CD4-positive, alpha-beta T cell treated with Interleukin-1 beta for 1 hour (primary cell): ENCODE data around the gene ATAD2B.
"Not testable (repeated sequence)": the region's sequence is repeated elsewhere in the genome, so short reads cannot be mapped to it uniquely, and the experiment has no call there.

ENCODE experiments used
- DNase-seq, 2 donors: peaks; one replicate each; pipeline ENCODE4 v3.0.0-alpha.2; 2020 to 2022

Gene ATAD2B

DNA sequence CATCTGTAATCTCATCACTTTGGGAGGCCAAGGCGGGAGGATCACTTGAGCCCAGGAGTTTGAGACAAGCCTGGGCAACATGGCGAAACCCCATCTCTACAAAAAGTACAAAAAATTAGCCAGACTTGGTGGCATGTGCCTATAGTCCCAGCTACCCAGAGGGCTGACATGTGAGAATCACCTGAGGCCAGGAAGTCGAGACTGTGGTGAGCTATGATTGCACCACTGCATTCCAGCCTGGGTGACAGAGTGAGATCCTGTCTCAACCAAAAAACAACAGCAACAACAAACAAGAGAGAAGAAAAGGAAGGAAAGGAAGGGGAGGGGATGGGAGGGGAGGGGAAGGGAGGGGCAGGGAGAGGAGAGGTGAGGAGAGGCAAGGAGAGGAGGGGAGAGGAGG lies 203.9 kb downstream of the ATAD2B start:
- not testable (repeated sequence) for DNase-seq

DNA sequence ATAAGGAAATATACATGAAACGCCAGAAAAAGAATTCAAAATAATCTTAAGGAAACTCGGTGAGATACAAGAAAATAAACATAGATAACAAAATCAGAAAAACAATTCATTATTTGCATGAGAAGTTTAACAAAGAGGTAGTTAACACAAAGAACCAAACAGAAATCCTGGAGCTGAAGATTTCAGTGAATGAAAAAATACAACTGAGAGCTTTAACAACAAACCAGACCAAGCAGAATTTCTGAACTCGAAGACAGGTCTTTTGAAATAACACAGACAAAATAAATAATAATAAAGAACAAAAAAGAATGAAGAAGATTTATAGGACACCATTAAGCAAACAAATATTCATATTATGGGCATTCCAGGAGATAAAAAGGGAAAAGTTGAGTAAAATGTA lies 204.7 kb downstream of the ATAD2B start:
- no peak for DNase-seq

DNA sequence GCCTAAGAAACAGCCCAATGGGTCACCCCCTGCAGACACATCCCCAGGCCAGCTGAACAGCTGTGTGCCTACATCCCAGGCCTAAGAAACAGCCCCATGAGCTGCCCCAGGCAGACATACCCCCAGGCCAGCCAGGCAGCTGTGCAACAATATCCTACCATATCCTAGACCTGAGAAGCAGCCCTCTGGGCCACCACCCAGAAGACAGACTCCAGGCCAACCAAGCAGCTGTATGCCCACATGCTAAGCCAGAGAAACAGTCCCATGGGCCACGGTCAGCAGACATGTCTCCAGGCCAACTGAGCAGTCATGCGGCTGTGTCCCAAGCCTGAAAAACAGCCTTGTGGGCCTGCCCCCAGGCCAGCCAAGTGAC lies 205.5 kb downstream of the ATAD2B start:
- DNase-seq = no peak

DNA sequence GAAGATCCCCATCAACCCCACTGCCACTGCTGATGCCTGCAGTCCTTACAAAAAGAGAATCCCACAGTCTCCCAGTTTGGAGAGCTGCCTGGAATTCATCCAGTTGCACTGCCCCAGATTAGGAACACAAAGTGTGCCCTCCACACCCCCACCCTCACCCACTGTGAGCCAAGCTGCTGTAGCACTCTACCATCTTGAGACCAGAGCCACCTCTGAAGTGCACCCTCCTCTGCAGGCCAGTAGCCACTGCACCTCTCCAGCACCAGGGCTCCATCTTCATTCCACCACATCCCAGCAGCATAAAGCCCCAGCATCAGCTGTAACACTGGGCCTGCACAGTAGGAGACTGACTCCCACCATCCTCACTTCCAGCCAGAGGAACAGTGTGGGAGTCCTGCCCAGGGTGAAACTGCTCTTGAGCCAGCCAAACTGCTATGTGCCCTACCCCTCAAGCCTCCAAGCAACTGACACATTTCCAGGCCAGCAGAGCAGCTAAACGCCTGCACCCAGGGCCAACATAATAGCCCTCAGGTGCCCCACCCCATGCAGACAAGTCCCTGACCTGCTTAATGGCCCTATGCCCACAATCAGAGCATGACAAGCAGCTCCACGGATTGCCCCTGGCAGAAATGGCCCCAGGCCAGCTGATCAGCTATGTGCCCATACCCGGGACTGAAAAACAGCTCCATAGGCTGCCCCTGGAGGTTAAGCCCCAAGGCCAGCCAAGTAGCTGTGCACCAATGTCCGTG lies 206.0 kb downstream of the ATAD2B start:
- no peak for DNase-seq

DNA sequence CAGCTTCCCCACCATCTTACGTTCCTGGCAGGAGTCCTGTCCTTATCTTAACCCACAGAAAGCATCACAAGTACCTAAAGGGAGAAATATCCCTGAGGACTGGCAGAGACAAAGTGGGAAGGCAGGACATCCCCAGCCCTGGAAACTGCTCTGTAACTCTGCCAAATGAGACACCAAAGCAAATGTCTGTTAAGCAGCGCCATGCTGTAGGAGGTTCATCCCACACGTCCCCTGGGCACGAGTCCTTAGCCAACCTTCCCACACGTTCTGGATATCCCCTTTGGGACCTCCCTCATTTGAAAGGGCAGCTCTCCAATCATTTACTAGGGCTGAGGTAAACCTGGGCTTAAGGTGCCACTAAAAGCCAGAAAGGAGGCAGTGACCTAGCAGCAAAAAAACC lies 207.2 kb downstream of the ATAD2B start:
- no peak for DNase-seq

DNA sequence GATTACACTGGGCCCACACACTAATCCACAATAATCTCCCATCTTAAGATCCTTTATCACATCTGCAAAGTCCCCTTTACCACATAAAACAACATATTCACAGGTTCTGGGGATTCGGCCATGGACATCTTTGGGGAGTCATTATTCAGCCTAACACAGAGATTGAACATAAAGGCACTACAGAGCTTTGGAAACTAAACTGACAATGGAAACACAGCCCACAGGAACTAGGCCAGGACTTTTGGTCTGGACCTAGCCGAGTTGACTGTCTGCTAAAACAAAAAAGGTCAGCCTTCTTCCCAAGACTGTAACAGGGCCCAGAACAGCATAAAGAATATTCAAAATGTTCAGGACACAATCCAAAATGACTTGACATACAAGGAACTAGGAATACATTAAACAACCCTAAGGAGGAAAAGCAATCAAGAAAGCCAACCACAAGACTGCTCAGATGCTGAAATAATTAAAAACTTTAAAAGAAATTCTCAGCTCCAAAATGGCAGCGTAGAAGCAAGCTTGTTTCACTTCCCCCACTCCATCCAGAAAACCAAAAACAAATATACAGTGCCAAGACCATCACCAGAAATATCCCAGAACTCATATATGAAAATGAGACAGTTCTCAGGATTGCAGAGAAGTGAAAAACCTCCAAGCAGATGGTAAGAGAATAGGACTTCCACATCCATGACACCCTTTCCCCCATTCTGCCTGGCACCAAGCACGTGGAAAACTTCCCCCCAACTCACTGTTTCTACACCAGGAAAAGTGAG lies 207.8 kb downstream of the ATAD2B start:
- DNase-seq = no peak

DNA sequence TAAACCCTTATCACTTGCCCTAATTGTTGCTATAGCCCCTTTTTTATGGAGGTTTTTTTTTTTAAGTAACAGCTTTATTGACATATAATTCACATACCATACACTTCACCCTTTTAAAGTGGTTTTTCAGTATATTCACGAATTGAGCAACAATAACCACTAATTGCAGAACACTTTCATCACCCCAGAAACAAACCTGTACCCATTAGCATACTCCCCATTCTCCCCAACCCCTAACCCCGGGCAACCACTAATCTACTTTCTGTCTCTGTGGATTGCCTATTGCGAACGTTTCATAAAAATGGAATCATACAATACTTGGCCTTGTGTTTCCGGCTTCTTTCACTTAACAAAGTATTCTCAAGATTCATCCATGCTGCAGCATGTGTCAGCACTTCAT lies 213.6 kb downstream of the ATAD2B start:
- no peak for DNase-seq

DNA sequence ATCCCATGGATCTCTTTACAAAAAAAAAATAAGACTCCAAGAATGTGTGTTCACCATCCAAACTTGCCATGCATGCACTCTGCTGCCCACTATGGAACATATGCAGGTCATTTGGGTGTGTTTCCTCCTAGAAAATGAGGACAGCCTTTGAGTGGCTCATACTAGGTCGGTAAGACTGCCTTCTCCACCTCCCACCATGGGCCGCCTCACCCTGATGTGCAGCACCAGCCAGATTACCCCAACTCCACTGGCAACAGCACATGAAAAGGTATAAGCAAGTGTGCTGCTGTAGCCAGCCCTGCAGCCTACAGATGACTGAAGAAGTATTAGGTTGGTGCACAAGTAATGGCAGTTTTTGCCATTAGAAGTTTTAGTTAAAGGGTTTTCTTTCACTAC lies 214.2 kb downstream of the ATAD2B start:
- DNase-seq = no peak

DNA sequence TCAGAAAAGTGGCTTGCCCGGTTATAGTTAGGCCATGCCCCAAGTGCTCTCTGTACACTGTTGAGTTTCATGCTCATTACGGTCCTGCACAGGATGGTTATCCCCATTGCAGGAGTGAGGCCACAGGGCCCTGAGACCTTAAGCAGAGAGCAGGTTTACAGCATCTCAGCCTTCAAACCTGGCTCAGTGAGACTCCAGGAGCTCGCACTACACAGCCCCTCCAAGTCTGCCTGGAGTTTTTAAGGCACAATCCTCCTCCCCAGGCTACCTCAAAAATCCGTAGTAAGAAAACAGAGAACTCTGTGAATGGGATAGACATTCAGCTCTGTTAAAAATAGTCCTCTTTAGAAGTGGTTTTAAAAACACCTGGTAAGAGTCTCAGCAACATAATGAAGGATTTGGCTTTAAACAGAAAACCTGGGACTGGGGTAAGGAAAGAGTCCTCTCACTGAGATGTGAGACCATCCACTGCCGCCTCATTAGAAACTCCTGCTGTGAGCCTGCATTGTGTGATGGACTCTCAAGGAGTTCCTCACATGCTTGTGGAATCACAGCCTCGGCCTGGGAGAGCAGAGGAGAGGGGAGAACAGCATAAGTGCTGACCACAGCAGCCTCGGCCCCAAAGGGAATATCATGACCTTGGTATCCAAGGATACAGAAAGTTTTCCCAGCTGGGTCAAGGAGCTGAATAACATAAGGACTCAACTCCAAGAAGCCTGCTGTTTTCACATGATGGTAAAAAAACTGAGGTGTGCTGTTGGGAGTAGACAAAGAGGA lies 214.8 kb downstream of the ATAD2B start:
- DNase-seq = no peak

DNA sequence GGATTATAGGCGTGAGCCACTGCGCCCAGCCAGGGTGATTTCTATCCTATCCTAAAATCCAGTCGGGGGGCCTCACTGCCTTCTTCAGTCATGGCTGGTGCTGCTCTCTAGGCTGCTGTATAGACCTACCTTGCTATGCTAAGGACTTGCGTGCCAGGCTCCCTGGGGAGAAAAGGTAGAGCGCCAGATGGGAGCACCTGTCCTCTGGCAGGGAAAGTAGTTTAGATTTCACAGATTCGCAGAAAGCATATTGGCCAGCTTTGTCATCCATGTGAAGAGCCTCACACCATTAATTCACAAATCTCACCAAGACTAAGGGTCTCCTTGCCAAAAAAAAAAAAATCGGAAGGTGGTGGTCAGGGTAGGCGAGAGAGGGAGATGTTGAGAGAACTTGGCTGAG lies 217.6 kb downstream of the ATAD2B start:
- DNase-seq = no peak

DNA sequence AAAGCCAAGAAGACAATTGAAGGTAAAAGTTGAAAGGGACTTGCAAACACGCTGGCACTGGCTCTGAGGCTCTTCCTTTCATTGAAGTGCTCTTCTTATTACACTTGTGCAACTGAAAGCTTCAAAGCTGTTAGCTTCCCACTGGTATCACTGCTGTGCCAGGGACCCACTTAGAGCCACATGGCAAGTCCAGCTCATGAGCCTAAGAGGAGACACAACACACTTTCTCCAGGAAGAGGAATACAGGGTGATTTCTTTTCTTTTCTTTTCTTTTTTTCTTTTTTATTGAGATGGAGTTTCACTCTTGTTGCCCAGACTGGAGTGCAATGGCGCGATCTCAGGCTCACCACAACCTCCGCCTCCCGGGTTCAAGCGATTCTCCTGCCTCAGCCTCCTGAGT lies 218.2 kb downstream of the ATAD2B start:
- no peak for DNase-seq

DNA sequence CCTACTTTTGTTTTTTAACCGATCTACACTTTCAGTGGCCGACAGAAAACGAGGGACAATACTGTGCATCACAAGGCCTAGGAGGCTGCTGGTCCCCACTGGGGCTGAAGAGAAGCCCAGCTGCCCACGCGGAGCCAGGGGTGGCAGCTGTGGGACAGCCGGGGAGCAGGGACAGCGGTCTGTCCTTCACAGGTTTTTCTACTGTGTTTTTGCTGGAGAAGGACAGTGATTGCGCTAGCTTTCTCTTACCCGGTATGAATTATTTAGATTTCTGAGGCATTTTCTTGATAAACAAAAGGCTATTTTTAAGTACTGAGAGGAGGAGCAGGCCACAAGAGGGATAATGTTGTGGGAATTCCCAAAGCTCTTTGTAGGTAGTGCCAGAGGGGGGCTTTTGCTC lies 219.8 kb downstream of the ATAD2B start:
- DNase-seq = no peak

DNA sequence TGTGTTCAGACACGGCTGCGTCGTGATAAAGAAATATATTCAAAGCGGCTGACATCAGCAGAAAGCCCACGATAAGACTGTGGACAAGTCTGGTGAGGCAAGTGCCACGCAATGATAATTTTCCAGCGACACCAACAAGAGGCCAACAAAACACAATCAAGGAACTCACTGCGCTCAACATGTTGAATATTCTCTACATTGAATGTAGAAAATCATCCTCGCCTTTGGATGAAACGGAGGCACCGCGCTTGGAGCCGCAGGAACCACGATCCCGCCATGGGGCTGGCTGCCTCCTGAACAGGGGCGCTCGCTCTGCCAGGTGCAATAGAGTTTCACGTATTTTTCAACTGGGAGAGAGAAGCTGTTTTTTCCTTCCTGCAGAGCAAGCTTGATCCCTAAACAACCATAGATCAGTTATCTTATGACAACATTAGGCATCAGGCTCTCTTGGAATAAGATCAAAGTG lies 220.3 kb downstream of the ATAD2B start:
- no peak for DNase-seq

DNA sequence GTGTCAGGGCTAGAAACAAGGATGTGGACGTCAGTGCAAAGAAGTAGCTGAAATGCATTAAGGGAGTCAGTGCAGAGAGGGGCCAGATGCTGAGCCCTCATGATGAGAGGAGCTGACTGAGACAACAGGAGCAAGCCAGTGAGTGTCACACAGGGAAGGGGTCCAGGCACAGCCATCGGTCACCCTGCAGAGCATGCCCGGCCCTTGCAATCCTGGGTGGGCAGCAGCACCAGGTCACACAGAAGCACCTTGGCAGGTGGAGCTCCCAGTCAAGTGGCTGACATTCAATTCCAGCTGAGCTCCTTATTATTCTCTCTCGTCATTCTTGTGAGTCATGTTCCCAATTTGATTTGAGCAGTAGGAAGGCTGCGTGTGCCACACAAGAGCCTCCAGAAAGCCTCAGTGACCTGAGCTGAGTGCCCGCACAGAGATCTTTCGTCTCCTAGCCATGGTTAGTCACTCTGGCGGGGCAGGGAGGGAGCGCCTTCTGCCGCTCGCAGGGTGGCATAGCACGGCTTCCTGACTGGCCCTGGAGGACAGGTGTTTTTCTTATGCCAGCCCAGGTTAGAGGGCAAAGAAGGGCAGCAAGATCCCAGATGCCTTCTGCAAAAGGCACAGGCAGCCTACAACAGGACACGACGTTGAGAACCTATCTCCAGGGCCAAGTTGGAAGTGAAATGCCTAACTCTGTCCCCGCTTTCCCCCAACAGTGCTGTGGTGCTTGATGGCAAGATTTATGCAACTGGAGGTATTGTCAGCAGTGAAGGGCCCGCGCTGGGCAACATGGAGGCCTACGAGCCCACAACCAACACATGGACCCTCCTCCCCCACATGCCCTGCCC lies 220.9 kb downstream of the ATAD2B start:
- no peak for DNase-seq

DNA sequence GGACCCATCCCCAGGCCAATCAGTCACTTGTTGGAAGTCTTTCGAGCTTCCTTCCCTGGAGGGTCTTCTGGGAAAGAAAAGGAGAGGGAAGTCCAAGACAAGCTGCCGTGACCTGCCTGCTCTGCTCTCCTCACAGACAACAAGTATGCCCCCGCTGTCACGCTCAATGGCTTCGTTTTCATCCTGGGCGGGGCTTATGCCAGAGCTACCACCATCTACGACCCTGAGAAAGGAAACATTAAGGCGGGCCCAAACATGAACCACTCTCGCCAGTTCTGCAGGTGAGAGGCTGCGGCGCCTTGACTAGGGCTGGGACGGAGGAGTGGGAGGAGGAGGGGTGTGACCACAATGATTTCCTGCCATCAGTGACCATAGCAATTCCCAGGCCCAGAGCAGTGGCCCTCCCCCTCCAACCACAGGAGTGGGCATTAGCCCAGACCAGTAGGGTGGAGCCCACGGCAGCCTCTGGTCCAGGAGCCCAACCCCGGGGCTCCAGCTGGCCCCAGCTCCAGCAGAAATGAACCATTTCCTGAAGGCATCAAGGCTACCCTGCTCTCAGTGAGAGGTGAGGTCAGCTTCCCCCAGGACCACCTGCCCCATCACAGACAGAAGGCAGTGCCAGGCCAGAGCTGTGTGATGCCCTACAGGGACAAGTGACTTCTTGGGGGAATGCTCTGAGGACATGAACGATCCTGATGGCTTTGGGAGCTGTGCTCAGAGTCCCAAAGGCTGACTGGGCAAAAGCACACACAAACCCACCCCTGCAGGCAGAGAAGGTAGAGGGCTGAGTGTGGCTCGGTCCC lies 223.1 kb downstream of the ATAD2B start:
- no peak for DNase-seq

DNA sequence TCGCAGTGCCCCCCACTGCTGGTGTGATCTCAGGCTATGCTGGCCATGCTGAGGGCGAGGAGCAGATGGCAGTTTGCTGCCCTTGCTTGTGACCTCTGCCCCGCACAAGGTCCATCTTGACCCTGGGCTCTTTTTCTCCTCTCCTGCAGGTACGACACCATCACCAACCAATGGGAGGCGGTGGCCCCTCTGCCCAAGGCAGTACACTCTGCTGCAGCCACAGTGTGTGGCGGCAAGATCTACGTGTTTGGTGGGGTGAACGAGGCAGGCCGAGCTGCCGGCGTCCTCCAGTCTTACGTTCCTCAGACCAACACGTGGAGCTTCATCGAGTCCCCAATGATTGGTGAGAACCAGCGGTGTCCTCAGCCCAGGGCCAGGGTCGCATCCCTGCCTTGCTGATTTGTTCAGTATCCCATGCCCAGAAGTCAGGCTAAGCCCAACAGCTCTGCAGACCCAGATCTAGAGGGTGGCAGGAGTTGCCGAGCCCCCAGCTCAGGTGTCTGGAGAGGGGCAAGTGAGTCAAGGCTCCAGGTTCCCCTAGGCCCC lies 223.8 kb downstream of the ATAD2B start:
- no peak for DNase-seq

DNA sequence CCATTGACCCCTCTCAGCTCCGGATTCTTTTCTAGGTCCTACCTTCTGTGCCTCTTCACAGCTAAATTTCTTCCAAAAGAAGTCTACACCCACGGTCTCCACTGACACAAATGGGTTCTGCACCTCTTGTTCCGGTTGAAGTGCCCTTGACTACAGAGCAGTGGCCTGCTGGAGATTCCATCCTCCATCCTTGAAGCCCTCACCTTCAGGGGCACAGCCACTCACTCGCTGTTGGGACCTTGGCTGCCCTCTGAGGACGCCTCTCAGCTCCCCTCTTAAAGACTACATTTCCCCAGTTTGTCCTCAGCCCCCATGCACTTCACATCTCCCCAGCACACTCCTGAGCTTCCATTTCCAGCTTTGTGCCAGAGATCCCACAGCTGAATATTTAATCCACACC lies 226.3 kb downstream of the ATAD2B start:
- DNase-seq = no peak

DNA sequence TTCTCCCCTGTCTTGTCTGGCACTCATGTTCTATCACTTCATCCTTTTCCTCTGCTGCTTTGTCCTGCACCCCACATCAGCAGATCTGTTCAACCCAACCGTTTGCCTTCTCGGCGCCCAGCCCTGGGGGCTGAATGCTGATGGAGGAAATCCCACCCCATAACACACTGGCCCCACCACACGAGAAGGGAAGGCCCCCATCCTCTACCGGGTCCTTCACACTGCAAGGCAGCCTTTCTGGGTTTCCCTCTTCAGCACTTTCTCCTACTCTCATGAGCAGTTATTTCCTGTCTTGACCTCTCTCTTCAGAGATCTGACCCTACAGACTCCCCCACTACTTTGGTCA lies 227.4 kb downstream of the ATAD2B start:
- no peak for DNase-seq

DNA sequence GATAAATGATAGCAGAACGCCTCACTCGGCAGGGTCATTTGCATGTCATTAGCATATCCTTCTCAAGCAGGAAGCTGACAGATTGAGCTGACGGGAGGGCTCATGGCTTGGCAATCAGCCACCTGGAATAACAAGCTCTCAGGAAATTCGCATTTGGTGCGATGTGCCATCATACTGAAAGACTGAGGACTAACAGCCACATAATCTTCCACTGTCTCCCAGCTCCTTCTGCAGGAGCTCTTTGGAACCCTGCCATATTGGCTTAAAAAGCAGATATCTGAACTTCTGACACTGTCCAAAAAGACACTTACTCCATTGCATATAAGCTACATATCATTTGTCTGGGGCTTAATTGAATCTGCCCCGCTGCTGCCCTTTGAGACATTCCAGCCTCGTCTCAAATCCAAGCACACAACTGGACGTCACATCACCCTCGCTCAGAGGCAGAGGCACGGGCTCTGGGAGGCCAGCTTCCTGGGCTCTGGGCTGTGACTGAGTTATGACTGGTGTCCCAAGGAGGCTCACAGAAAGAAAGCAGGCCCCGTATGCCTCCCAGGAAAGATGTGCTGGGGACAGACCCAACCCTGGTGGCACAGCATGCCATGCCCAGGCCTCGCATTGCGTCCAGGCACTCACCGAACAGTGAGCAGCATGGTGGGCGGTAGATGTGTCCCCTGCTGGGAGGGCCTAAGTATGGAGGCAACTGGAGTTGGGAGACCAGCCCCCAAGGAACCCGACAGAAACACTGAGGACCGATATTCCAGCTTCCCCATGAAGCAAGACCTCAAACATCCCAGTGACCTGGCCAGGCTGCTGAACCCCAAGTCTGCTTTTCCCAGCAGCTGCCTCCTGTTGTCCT lies 228.0 kb downstream of the ATAD2B start:
- no peak for DNase-seq
